GM12801 (cell line): Measurements from ENCODE around the gene ZSCAN5B.
"Not testable (repeated sequence)": the region's sequence is repeated elsewhere in the genome, so short reads cannot be mapped to it uniquely, and the experiment has no call there.

Experiments used
- CTCF ChIP-seq: IDR thresholded peaks from one replicate; pipeline ENCODE4 v1.5.1; 2011; ENCODE audit warnings: control low read depth; ENCODE audit not compliant: insufficient read length; ENCODE audit errors: extremely low read depth

ZSCAN5B gene

GRCh38 chr19:56177564-56178243 lies 19.9 kb downstream of the ZSCAN5B start:
- no peak for TF ChIP-seq CTCF

- no peak for TF ChIP-seq CTCF
Observed at GRCh38 chr19:56176881-56177280, 20.7 kb downstream of the ZSCAN5B start.

GRCh38 chr19:56175861-56176307 lies 21.7 kb downstream of the ZSCAN5B start, which contains the start of gene GALP:
Gene GALP (plus strand): TSS chr19:56176008. CDS start chr19:56177109, 1,101 bp downstream.
- TF ChIP-seq CTCF = not testable (repeated sequence)

GRCh38 chr19:56174550-56174949 lies 23.0 kb downstream of the ZSCAN5B start:
- no peak for TF ChIP-seq CTCF

GRCh38 chr19:56174086-56174485 lies 23.5 kb downstream of the ZSCAN5B start:
- TF ChIP-seq CTCF = no peak

GRCh38 chr19:56170261-56170660 lies 27.3 kb downstream of the ZSCAN5B start:
- TF ChIP-seq CTCF = no peak

GRCh38 chr19:56167064-56167578 lies 30.5 kb downstream of the ZSCAN5B start:
- no peak for TF ChIP-seq CTCF
